C1 segment of cervical spinal cord (tissue), 14 donors: ENCODE data around the gene NDUFAF8.

Experiments
- DNase-seq, 14 donors: peaks; one replicate each; lab custom pipeline; 2025; lab: John Stamatoyannopoulos, UW

Gene NDUFAF8

GRCh38 chr17:81200695-81201580 lies 38.2 kb upstream of the NDUFAF8 start:
- DNase-seq = peak in 9 of 14 donors; percentile 6 to 41 (median 21)

DNA sequence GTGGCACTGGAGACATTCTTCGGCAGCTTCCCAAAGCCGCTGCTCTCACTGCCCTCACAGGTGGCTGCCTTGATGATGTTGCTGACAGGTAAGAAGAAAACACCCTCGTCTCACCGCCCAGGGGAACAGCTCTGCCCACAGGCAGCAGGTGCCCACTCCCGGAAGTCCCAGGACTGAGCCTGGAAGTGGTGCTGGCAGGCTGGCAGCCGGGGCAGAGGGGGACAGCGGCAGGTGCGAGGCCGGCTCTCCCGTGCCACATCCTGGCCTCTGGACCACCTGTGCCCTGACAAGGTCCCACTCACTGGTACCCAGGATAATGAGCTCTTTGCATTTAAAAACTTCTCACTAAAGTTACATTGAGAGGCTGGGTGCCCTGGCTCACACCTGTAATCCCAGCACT lies 36.8 kb upstream of the NDUFAF8 start:
- DNase-seq = no peak

- no peak for DNase-seq
These were observed 36.0 kb upstream of the NDUFAF8 start for GRCh38 chr17:81203136-81203535.

DNA sequence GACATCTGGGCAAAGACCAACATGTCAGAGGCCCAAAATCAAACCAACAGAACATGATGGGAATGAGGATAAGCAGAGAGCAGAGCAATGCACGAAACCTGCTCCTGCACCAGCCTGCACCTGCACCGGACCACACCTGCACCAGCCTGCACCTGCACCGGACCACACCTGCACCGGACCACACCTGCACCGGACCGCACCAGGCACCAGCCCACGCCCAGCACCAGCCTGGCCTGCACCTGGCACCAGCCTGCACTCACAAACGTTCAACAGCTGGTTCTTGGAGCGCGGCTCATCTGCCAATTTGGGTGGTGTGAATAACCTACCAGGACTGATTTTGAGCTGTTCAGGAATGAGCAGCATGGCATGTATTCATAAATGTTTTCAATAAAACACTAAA lies 34.5 kb upstream of the NDUFAF8 start:
- DNase-seq = no peak

DNA sequence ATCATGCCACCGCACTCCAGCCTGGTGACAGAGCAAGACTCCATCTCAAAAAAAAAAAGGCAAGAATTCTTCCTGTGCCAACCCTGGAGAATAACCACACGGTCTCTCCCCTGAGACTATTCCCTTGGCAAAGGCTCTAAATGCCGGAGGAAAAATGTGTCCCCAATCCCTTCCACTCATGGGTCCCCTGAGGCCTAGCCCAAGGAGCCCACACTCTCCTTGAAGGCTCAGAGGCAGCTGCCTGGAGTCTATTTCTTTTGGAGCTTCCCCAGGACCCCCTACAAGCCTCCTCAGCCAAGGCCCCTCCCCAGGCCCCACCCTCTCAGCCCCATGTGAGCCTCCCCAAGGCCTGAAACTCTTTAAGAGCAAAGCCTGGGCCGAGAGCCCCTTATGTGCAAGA lies 33.0 kb upstream of the NDUFAF8 start:
- DNase-seq = no peak

GRCh38 chr17:81206657-81207056 lies 32.5 kb upstream of the NDUFAF8 start:
- no peak for DNase-seq

DNA sequence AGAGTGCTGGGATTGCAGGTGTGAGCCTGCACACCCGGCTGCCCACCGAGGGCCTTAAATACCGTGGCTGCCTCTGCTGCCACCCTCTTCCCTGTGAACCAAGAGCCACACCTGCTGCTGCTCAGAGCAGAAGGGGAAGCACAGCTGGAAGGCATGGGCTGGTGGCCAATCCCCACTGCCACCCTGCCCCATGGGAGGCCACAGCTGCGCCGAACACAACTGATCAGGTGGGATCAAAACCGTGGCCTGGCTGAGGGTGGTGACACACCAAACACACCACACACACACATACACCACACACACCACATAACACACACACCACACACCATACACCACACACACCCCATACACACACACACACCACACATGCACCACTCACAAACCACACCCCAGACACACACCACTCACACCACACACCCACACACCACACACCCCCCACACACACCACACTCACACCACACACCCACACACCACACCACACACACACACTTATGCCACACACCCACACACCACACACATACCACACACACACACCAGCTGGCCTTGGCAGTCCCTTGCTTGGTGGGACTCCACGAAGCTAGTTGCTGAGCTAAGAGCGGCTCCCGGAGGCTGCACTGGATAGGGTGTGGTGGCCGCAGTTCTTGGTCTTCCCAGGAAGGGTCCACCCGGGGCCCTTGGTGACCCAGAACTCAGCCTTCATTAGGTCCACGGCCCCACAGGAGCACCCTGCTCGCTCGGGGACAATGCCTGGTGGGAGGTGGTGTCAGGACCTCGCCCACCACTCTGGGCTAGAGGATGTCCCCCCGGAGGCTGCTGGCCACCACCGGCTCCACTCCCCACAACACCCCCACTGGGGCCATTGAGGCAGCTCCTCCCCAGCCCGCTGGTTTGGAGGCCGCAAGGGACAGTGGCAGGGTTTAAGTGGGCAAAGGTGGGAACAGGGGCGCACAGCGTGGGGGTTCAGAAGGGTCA lies 31.2 kb upstream of the NDUFAF8 start:
- DNase-seq = no peak

GRCh38 chr17:81208651-81209050 lies 30.5 kb upstream of the NDUFAF8 start:
- no peak for DNase-seq

- no peak for DNase-seq
These were observed 30.0 kb upstream of the NDUFAF8 start for GRCh38 chr17:81209141-81209540.

DNA sequence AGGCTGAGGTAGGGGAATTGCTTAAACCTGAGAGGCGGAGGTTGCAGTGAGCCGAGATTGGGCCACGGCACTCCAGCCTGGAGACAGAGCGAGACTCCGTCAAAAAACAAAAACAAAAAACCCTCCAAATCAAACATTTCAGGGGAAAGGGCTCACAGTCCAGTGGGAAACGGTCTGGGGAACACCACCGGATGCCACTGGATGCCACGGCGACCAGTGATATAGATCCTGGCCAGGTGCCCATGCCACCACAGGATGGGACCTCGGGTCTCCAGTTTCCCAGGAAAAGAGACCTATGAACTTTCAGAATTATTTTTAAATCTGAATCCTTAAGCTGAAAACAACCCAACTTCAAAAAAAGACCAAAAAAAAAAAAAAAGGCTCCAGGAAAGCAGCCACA lies 28.7 kb upstream of the NDUFAF8 start:
- no peak for DNase-seq

DNA sequence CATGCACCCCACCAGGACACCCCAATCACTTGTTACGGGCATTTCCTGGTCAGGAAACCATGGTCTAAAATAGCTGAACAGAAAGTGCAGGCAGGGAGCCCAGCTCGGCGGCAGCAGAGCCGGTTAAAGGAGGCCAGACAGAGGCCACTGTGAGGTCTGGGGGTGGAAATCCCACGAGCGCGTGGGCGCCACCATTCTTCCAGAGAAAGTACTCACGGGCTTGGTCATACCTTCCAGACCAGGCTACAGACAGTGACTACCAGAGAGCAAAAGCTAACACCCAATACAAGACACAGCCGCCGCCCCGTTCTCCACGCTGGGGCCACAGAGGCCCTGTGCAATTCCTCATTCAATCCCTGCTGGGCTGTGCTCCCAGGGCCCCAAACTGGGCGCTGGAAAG lies 28.2 kb upstream of the NDUFAF8 start:
- DNase-seq = no peak

GRCh38 chr17:81212365-81212764 lies 26.8 kb upstream of the NDUFAF8 start:
- no peak for DNase-seq

GRCh38 chr17:81213978-81214377 lies 25.1 kb upstream of the NDUFAF8 start:
- no peak for DNase-seq

DNA sequence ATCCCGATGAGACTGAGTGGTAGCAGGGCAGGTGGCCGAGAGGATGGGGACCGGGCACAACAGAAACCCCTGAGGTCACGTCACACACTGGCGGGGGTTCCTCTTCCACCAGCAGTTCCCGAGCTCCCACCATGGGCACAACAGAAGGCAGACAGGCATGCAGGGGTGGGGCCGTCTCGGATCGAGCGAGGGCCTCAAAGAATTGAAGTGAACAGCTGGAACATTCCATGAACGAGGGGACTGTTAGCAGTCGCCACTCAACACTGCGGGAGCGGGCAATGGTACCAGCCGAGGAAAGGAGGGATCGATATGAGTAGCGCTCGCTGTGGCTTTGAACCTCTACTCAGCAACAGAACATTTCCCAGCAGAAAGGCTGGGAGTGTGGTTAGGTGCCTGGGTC lies 21.6 kb upstream of the NDUFAF8 start:
- DNase-seq = no peak

- DNase-seq = no peak
These were observed 20.7 kb upstream of the NDUFAF8 start for GRCh38 chr17:81218459-81218858.

- DNase-seq = no peak
These were observed 20.1 kb upstream of the NDUFAF8 start for GRCh38 chr17:81218991-81219390.

- DNase-seq = no peak
These were observed 19.5 kb upstream of the NDUFAF8 start for GRCh38 chr17:81219476-81220180.

- DNase-seq = no peak
These were observed 17.7 kb upstream of the NDUFAF8 start for GRCh38 chr17:81221371-81221841.

GRCh38 chr17:81221842-81222619 lies 17.1 kb upstream of the NDUFAF8 start:
- DNase-seq = no peak

DNA sequence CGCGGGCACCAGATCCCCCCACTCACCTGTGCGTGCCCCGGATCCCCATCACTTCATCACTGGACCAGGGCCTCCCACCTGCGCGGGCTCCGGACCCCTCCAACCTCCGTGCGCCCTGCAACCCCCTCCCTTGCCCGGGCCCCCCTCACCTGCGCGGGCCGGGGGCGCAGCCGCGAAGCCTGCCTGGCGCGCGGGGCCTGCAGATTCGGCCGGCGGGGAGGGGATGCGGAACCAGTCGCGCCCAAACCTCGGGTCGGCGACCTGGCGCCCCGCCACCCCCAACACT lies 16.6 kb upstream of the NDUFAF8 start:
- no peak for DNase-seq
